GM19193 (cell line): ENCODE data around the gene PTPN1.

Experiments used
- POLR2A ChIP-seq: IDR thresholded peaks from 4 replicates; pipeline ENCODE4 v1.6.1; 2011; ENCODE audit not compliant: insufficient read depth, insufficient read length; ENCODE audit errors: extremely low read depth

PTPN1 gene

GRCh38 chr20:50516935-50517816 lies 7.0 kb downstream of the PTPN1 start:
- no peak for TF ChIP-seq POLR2A

- TF ChIP-seq POLR2A, result no peak
Measured at GRCh38 chr20:50517817-50518154, 7.6 kb downstream of the PTPN1 start.

GRCh38 chr20:50518270-50518721 lies 8.1 kb downstream of the PTPN1 start:
- TF ChIP-seq POLR2A, result no peak

- no peak for TF ChIP-seq POLR2A
Measured at GRCh38 chr20:50519036-50519762, 9.0 kb downstream of the PTPN1 start.

GRCh38 chr20:50520222-50520880 lies 10.2 kb downstream of the PTPN1 start:
- TF ChIP-seq POLR2A, result no peak

- no peak for TF ChIP-seq POLR2A
Measured at GRCh38 chr20:50521221-50522052, 11.3 kb downstream of the PTPN1 start.

GRCh38 chr20:50522053-50522674 lies 12.0 kb downstream of the PTPN1 start:
- no peak for TF ChIP-seq POLR2A

GRCh38 chr20:50523552-50524167 lies 13.5 kb downstream of the PTPN1 start:
- TF ChIP-seq POLR2A, result no peak

- no peak for TF ChIP-seq POLR2A
Measured at GRCh38 chr20:50525681-50526080, 15.5 kb downstream of the PTPN1 start.

- no peak for TF ChIP-seq POLR2A
Measured at GRCh38 chr20:50526403-50526989, 16.3 kb downstream of the PTPN1 start.

- TF ChIP-seq POLR2A, result no peak
Measured at GRCh38 chr20:50527068-50527605, 17.0 kb downstream of the PTPN1 start.

- TF ChIP-seq POLR2A, result no peak
Measured at GRCh38 chr20:50528129-50528528, 17.9 kb downstream of the PTPN1 start.

- TF ChIP-seq POLR2A, result no peak
Measured at GRCh38 chr20:50528804-50529351, 18.7 kb downstream of the PTPN1 start.
